Subcutaneous adipose tissue (tissue), 4 donors: ENCODE data around the gene CST8. TPM values are rescaled to one million over a fixed set of nuclear protein-coding genes. Genes with fewer than 3 reads are reported as not detected.

Experiments
- CTCF ChIP-seq: fragments of 450-650 bp; IDR thresholded peaks from one replicate; pipeline ENCODE4 v1.5.1; 2016; ENCODE audit warnings: low read depth, mild to moderate bottlenecking, control low read depth, antibody characterized with exemption, moderate library complexity
- total RNA-seq, 4 donors: library from RNA; depleted of rRNA; stranded (reverse); fragments of >200 nt; gene quantifications; one replicate each; pipeline ENCODE4 v1.1.0, GENCODE V29; 2016

The CST8 gene
- total RNA-seq, 4 donors from 2014 or later, result not detected

GRCh38 chr20:23497536-23497935 lies 6.6 kb downstream of the CST8 start:
- TF ChIP-seq CTCF, result no peak

GRCh38 chr20:23501926-23502325 lies 11.0 kb downstream of the CST8 start:
- TF ChIP-seq CTCF, result no peak

GRCh38 chr20:23503649-23504048 lies 12.7 kb downstream of the CST8 start:
- no peak for TF ChIP-seq CTCF

DNA sequence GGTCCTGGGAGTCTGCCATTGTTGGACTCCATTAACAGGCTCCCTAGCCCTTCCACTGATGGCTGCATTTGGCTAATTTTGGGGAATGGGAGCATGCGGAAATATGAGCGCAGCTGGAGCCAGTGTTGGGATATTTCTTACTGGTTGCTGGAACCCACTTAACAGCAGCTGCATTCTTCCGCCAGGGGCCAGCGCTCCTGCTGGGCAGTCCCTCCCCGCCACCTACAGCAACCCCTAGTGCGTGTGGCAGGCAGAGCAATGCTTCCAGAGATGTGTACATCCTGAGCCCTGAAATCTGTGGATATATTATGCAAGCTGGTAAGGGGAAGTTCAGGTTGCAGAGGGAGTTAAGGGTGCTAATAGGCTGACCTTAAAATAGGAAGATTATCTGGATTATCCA lies 16.4 kb downstream of the CST8 start:
- TF ChIP-seq CTCF, result no peak

DNA sequence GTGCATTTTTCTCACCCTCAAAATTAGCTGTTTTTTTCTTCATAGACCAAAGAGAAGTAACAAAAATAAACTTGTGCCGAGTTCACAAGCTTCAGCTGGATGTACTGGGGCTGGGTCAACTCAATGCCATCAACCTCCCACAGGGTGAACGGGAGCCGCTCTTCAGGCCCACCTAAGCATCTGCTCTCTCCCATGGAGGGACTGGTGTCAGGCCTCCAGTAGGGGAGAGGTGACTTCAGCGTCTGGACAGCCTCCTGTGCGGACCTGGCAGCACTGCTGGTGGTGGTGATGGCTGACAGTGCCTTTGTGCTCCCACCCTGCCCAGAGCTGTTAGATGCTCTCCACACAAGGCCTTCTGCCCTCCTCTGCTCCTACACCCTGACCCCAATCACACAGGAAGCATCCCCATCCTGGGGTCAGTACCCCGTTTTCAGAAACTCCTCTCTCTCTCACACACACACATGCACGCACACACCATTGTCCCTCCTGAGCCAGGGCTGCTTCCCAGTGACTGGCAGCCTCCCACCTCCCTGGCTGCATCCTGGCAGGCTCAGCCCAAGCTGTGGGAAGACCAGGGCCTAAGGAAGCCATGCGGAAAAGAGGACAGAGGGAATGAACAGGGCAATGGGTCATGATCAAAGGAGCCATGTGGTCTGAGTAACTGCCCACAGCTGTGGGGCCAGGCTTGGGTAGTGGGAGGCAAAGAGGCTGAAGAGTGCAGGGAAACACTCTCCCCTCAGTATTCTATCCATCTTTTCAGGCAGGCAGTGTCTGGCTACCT lies 17.7 kb downstream of the CST8 start:
- no peak for TF ChIP-seq CTCF

DNA sequence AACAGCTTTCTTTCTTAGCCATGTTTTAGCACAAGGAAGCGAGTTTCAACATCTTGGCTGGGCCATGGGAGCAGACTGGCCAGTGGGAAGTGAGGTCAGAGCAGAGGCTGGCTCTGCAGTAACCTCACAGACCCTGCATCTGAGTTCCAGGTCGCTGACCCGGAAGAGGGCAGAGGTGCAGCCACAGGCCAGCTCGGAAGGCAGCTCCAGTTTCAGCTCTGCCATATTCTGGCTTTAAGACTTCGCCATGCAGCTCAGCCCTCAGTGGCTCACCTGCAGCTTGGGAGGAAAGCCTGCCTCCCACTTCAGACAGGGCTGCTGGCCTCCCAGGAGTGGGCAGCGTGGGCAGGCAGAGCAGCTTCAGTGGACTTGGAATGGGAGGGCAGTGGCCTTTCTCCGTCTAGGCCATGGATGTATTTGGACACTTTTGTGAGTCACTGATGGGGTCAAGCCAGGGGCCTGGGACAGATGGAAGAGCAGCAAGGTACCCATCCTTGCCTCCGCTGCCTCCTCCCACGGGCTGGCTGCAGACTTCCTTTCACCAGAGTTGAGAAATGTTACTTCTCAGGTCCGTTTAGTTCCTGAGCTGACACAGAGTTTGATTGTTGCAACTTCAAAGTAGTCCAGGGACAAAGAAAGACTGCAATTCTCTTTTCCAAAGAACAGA lies 18.5 kb downstream of the CST8 start:
- TF ChIP-seq CTCF, result no peak

GRCh38 chr20:23510000-23510590 lies 19.2 kb downstream of the CST8 start:
- TF ChIP-seq CTCF, result no peak
